GM06990 (cell line): Measurements from ENCODE around the gene CADPS2.
A peak's percentile ranks its signal among the peaks of the same experiment; 100 is the strongest.

Experiments used
- DNase-seq: peaks from one replicate; pipeline ENCODE4 v3.0.0-alpha.2; 2011; ENCODE audit not compliant: insufficient read length; ENCODE audit errors: extremely low read depth
- H3K27me3 ChIP-seq: replicated peaks from 2 replicates; pipeline ENCODE4 v1.6.0; 2011; ENCODE audit warnings: low read length; ENCODE audit not compliant: control insufficient read depth, insufficient read depth
- H3K36me3 ChIP-seq: 2 replicates; pipeline ENCODE4 v1.5.1; 2011; ENCODE audit warnings: low read length; ENCODE audit not compliant: control insufficient read depth, insufficient read depth
- H3K4me3 ChIP-seq: replicated peaks from 2 replicates; pipeline ENCODE4 v1.5.1; 2011; ENCODE audit warnings: low read depth, mild to moderate bottlenecking, control low read depth, low read length
- CTCF ChIP-seq: IDR thresholded peaks from 2 replicates; pipeline ENCODE4 v1.5.1; 2011; ENCODE audit warnings: low read length, control low read depth, mild to moderate bottlenecking, inconsistent platforms; ENCODE audit not compliant: insufficient read depth, poor library complexity, severe bottlenecking

Gene CADPS2

GRCh38 chr7:122902751-122903495 lies 16.7 kb upstream of the CADPS2 start:
- peak; percentile 7 for TF ChIP-seq CTCF
- H3K36me3 ChIP-seq, result no peaks in the 10 kb centered on the region
- no peaks in the 10 kb centered on the region for H3K27me3 ChIP-seq
- no peak overlapping the region for H3K4me3 ChIP-seq
- no peak for DNase-seq

- Histone ChIP-seq H3K36me3 (no peaks in the 10 kb centered on the region), H3K27me3 (no peaks in the 10 kb centered on the region), H3K4me3 (no peak overlapping the region)
- no peak for DNase-seq
- no peak for TF ChIP-seq CTCF
Measured at GRCh38 chr7:122901250-122901649, 15.0 kb upstream of the CADPS2 start.

- Histone ChIP-seq H3K27me3 (no peaks in the 10 kb centered on the region), H3K4me3 (no peak overlapping the region)
Measured at GRCh38 chr7:122896509-122896908, 10.2 kb upstream of the CADPS2 start.

GRCh38 chr7:122893486-122893885 lies 7.2 kb upstream of the CADPS2 start:
- no peaks in the 10 kb centered on the region for H3K27me3 ChIP-seq
- no peak for TF ChIP-seq CTCF
- DNase-seq, result no peak
- no peak overlapping the region for H3K4me3 ChIP-seq
- no peaks in the 10 kb centered on the region for H3K36me3 ChIP-seq

More at GRCh38 chr7:122896509-122896908, 10.2 kb upstream of the CADPS2 start:
- no peak for TF ChIP-seq CTCF
- no peaks in the 10 kb centered on the region for H3K36me3 ChIP-seq
- no peak for DNase-seq

GRCh38 chr7:122889116-122889515 lies 2.9 kb upstream of the CADPS2 start:
- no peak for DNase-seq
- H3K27me3 ChIP-seq, result no peaks in the 10 kb centered on the region; the same call in 1 of the 2 replicates
- H3K36me3 ChIP-seq, result no peaks in the 10 kb centered on the region
- H3K4me3 ChIP-seq, result no peak overlapping the region
- no peak for TF ChIP-seq CTCF
